Gastrocnemius medialis (tissue), 4 donors: ENCODE data around the gene CRK.

Experiments
- CTCF ChIP-seq, 5 experiments: fragments of 450-650 bp in 3 of 5; fragments of 200-600 bp in 2 of 5; sonication (generic) in 2 of 5; IDR thresholded peaks in 4 of 5; conservative IDR thresholded peaks in 1 of 5; 1 replicate in 4 of 5; 2 replicates in 1 of 5; pipeline ENCODE4 v1.5.1; 2016 to 2019; ENCODE audit warnings: antibody characterized with exemption in 5 of 5, mild to moderate bottlenecking in 3 of 5, moderate library complexity in 3 of 5
- POLR2A ChIP-seq, 2 donors: fragments of 450-650 bp; IDR thresholded peaks; one replicate each; pipeline ENCODE4 v1.6.1; 2017; ENCODE audit warnings: antibody characterized with exemption in 2 of 2, mild to moderate bottlenecking in 2 of 2, moderate library complexity in 2 of 2

- TF ChIP-seq POLR2A (IDR thresholded peaks at IDR 0.05) = no peak
- TF ChIP-seq CTCF (IDR thresholded peaks at IDR 0.05 in 4 of 5, conservative IDR thresholded peaks at IDR 0.05 in 1 of 5) = no peak
These were observed 24.4 kb downstream of the CRK start for GRCh38 chr17:1431631-1432104.
